Colonic mucosa (tissue), 4 donors: ENCODE data around the gene MOB3B. TPM values are rescaled to one million over a fixed set of nuclear protein-coding genes. Genes with fewer than 3 reads are reported as not detected.

Experiments
- DNase-seq: peaks from one replicate; pipeline ENCODE4 v3.0.0-alpha.2; 2020
- H3K27ac ChIP-seq: fragments of 200-600 bp; one replicate; pipeline ENCODE4 v1.8.0; 2021
- H3K27me3 ChIP-seq: fragments of 200-600 bp; one replicate; pipeline ENCODE4 v1.8.0; 2021
- H3K36me3 ChIP-seq: fragments of 200-600 bp; one replicate; pipeline ENCODE4 v1.8.0; 2021
- H3K4me1 ChIP-seq: fragments of 200-600 bp; one replicate; pipeline ENCODE4 v1.8.0; 2021; ENCODE audit warnings: mild to moderate bottlenecking
- H3K4me3 ChIP-seq: fragments of 200-600 bp; one replicate; pipeline ENCODE4 v1.8.0; 2021
- H3K9ac ChIP-seq, 2 donors: one replicate each; pipeline ENCODE4 v1.7.0; 2013; ENCODE audit warnings: control low read depth in 2 of 2, low read depth in 2 of 2, low read length in 2 of 2
- H3K9me3 ChIP-seq: fragments of 200-600 bp; one replicate; pipeline ENCODE4 v1.8.0; 2021
- intact Hi-C: fragments of 100-400 bp; cut with DNase I; formaldehyde crosslinking; loops from one replicate; pipeline ENCODE4 v1.14.1; 2022
- total RNA-seq, 2 donors: library from RNA; stranded (reverse); fragmentation: NEBNext Ultra II Directional in 1 of 2; extraction: Animal tissue kit (Norgen Biotek cat#: 25700) in 1 of 2; gene quantifications; one replicate each; pipeline ENCODE4 v1.2.1, GENCODE V29; 2021
- TF ChIP-seq, protein P1 (sequence below): fragments of 200-600 bp; IDR thresholded peaks from one replicate; pipeline ENCODE4 v1.8.0; 2022; ENCODE audit warnings: antibody characterized with exemption, mild to moderate bottlenecking
- donor health status: healthy.
- donor health status: DM: no; HTN: no; CAD: no.
- donor health status: DM: no; HTN: no; CAD: no.

MOB3B gene
- total RNA-seq, 2 donors from 2014 or later, result 35.8 to 39.6 TPM

DNA sequence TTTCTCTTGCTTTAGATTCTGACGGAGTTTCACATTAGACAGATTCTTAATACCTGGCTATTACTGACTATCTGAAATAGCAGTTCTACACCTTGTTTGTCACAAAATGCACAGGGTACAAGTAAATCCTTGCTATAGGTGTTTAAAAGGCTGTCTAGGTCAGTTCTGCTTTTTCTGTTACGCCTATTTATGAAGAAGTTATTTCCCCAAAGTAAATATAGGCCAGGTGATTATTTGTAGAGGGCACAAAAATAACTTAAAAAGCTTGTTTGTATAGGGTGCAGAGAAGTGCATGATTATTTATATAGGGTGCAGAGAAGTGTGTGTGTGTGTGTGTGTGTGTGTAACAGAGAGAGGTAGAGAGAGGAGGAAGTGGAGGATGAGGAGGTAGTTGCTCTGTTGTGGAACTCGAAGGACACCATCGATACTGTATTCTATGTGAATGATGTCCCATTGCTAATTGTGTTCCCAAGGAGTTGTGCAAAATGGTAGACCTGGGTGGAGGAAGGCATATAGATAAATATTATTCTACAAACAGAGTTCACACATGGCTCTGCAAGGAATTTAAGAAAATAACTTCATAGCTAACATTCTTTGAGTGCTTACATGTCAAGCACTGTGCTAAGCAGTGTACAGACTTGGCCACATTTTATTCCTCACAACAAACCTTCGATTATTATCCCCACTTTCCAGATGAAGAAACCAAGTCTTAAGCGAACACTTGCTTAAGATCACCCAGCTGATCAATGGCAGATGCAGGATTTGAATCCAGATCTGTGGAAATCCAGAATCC, 136.4 kb downstream of the MOB3B start:
- intact Hi-C loops, result no loop called here
- no peaks in the 10 kb centered on the region for H3K4me1 ChIP-seq
- H3K36me3 ChIP-seq, result no peaks in the 10 kb centered on the region
- no peaks in the 10 kb centered on the region for H3K9me3 ChIP-seq
- H3K9ac ChIP-seq, result no peak overlapping the region
- no peak for DNase-seq
- TF ChIP-seq, protein P1, sequence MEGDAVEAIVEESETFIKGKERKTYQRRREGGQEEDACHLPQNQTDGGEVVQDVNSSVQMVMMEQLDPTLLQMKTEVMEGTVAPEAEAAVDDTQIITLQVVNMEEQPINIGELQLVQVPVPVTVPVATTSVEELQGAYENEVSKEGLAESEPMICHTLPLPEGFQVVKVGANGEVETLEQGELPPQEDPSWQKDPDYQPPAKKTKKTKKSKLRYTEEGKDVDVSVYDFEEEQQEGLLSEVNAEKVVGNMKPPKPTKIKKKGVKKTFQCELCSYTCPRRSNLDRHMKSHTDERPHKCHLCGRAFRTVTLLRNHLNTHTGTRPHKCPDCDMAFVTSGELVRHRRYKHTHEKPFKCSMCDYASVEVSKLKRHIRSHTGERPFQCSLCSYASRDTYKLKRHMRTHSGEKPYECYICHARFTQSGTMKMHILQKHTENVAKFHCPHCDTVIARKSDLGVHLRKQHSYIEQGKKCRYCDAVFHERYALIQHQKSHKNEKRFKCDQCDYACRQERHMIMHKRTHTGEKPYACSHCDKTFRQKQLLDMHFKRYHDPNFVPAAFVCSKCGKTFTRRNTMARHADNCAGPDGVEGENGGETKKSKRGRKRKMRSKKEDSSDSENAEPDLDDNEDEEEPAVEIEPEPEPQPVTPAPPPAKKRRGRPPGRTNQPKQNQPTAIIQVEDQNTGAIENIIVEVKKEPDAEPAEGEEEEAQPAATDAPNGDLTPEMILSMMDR, result no peak
- H3K27ac ChIP-seq, result no peak overlapping the region
- no peak overlapping the region for H3K4me3 ChIP-seq
- no peaks in the 10 kb centered on the region for H3K27me3 ChIP-seq

DNA sequence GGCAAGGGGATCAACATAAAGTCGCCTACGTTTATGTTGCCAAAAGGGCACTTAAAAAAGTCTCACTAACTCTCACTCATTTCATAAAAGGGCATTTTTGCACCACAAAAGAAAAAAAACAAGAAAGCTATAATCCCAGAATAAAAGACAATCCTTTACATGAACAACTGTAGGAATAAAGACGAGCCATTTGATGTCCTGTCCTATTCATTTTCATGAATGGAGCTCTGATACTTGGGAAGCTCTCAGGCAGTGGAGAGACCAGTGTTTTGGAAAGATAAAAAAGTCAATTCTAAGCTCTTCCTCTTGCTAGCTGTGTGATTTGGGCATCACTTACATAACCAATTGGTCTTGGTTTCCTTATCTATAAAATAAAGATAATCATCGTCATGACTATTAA, 137.2 kb downstream of the MOB3B start:
- no peak for DNase-seq
- Histone ChIP-seq H3K4me3 (no peak overlapping the region), H3K27me3 (no peaks in the 10 kb centered on the region), H3K36me3 (no peaks in the 10 kb centered on the region), H3K9ac (no peak overlapping the region), H3K4me1 (no peaks in the 10 kb centered on the region), H3K27ac (no peak overlapping the region), H3K9me3 (no peaks in the 10 kb centered on the region)
- intact Hi-C loops, result no loop called here
- TF ChIP-seq, protein P1, result no peak

DNA sequence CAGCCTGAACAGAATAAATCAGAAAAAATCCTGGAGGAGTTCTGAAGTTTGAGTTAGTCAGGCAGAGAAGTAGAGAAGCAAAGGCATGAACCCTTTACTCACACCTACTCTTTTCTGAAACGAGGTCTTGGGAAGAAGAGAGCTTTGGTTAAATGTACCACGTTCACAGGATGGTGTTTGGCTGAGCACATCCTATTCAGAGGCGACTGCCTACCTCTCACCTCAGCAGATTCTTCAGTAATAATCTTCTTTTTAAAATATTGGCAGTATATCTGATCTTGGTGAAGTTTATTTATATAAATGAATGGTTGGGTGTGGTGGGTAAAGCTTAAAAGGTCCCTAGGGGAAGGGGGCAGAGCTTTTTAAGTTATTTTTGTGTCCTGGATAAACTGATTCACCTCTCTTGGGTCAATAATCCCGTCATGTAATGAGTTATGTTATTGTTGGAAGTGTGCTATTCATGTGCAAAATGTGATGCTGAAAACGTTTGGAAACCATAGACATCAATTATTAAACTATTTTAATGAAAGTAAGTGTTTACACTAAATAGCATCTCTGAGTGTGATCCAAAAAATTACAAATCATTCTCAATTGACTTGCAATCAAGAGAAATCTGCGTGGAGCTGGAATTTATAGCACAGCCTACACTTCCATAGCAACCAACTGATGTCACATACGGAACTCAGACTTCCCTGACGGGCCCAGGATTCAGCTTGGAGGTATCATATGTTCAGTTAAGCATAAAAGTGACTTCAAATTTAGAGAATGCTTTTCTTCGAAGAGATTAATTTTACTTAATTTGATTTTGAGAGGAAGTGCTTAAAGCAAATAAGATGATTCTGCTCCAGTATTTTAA, 138.3 kb downstream of the MOB3B start:
- TF ChIP-seq, protein P1, result no peak
- no peak overlapping the region for H3K9ac ChIP-seq
- H3K27me3 ChIP-seq, result no peaks in the 10 kb centered on the region
- H3K4me3 ChIP-seq, result no peak overlapping the region
- H3K9me3 ChIP-seq, result no peaks in the 10 kb centered on the region
- no peaks in the 10 kb centered on the region for H3K4me1 ChIP-seq
- no peak overlapping the region for H3K27ac ChIP-seq
- DNase-seq, result no peak
- no peaks in the 10 kb centered on the region for H3K36me3 ChIP-seq
- intact Hi-C loops, result no loop called here

DNA sequence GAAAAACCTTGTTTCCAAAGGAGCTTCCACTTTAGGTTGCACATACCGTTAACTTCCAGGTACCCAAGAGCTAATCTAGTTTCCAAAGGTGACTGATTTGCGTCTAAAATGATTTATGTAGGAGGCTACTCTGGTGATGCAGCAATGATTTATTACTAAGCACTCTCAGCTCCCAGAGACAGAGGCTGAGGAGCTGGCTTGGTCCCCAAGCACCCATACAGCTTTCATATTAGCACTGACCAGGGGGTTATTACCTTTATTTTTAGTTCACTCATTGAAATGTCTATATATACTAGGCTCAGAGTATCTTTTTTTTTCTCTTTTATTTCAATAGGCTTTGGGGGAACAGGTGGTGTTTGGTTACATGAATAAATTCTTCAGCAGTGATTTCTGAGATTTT, 141.5 kb downstream of the MOB3B start:
- no peak overlapping the region for H3K4me3 ChIP-seq
- H3K36me3 ChIP-seq, result no peaks in the 10 kb centered on the region
- H3K27ac ChIP-seq, result no peak overlapping the region
- no peaks in the 10 kb centered on the region for H3K27me3 ChIP-seq
- TF ChIP-seq, protein P1, result no peak
- no peaks in the 10 kb centered on the region for H3K4me1 ChIP-seq
- H3K9ac ChIP-seq, result no peak overlapping the region
- H3K9me3 ChIP-seq, result no peaks in the 10 kb centered on the region
- no peak for DNase-seq
- intact Hi-C loops, result no loop called here

DNA sequence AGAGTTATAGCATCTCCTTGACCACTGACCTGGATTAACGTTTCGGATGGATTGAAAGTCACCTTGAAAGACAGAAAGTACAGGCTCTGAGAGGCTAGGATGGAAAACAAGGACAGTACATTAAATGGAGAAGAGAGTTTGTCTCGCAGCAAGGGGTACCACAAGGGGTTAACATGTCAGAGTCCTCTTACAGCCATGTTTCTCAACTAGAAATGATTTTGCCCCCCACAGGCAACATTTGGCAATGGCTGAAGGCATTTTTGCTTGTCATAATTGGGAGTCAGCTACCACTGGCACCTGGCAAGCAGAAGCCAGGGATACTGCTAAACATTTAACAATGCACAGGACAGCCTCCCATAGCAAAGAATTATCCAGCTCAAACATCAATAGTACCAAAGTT, 141.9 kb downstream of the MOB3B start:
- H3K4me1 ChIP-seq, result no peaks in the 10 kb centered on the region
- no peaks in the 10 kb centered on the region for H3K27me3 ChIP-seq
- no peak overlapping the region for H3K4me3 ChIP-seq
- intact Hi-C loops, result no loop called here
- H3K9ac ChIP-seq, result no peak overlapping the region
- no peaks in the 10 kb centered on the region for H3K9me3 ChIP-seq
- TF ChIP-seq, protein P1, result no peak
- H3K36me3 ChIP-seq, result no peaks in the 10 kb centered on the region
- DNase-seq, result no peak
- H3K27ac ChIP-seq, result no peak overlapping the region
